OCI-LY3 (cell line): Measurements from ENCODE around the gene HSBP1L1.

Experiments
- EZH2phosphoT487 ChIP-seq: fragments of 200-600 bp; shearing (Covaris generic); IDR thresholded peaks from 2 replicates; pipeline ENCODE4 v1.6.1; 2018; ENCODE audit warnings: antibody characterized with exemption, mixed run types, low read depth
- TF ChIP-seq, protein P1 (sequence below): fragments of 200-600, 300-600 bp; sonication (generic); IDR thresholded peaks from 2 replicates; pipeline ENCODE4 v1.5.1; 2014; ENCODE audit warnings: antibody characterized with exemption, low read length, low read depth

DNA sequence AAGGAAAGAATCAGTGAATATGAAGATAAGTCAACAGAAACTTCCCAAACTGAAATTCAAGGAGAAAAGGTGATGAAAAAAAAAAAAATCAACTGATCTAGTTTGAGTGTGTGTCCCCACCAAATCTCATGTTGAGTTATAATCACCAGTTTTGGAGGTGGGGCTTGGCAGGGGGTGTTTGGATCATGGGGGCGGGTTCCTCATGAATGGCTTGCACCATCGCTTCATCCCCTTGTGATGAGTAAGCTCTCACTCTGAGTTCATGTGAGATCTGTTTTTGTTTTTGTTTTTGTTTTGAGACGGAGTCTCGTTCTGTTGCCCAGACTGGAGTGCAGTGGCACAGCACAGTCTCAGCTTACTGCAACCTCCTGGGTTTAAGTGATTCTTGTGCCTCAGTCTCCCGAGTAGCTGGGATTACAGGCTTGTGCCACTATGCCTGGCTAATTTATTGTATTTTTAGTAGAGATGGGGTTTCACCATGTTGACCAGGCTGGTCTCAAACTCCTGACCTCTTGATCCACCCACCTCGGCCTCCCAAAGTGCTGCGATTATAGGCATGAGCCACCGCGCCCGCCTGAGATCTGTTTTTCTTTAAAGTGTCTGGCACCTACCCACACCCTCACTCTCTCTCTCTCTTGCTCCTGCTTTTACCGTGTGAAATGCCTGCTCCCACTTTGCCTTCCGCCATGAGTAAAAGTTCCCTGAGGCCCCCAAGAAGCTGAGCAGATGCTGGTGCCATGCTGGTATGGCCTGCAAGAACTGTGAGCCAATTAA is 9.0 kb upstream of the HSBP1L1 start:
- TF ChIP-seq, protein P1, sequence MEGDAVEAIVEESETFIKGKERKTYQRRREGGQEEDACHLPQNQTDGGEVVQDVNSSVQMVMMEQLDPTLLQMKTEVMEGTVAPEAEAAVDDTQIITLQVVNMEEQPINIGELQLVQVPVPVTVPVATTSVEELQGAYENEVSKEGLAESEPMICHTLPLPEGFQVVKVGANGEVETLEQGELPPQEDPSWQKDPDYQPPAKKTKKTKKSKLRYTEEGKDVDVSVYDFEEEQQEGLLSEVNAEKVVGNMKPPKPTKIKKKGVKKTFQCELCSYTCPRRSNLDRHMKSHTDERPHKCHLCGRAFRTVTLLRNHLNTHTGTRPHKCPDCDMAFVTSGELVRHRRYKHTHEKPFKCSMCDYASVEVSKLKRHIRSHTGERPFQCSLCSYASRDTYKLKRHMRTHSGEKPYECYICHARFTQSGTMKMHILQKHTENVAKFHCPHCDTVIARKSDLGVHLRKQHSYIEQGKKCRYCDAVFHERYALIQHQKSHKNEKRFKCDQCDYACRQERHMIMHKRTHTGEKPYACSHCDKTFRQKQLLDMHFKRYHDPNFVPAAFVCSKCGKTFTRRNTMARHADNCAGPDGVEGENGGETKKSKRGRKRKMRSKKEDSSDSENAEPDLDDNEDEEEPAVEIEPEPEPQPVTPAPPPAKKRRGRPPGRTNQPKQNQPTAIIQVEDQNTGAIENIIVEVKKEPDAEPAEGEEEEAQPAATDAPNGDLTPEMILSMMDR: no peak
- no peak for TF ChIP-seq EZH2phosphoT487
